Gastroesophageal sphincter (tissue), 3 donors: ENCODE data around the gene CDH23.

Experiments
- CTCF ChIP-seq, 4 experiments: fragments of 200-600 bp in 2 of 4; fragments of 450-650 bp in 2 of 4; sonication (generic) in 1 of 4; IDR thresholded peaks; one replicate each; pipeline ENCODE4 v1.5.1; 2017 to 2019; ENCODE audit warnings: antibody characterized with exemption in 4 of 4, mild to moderate bottlenecking in 2 of 4, moderate library complexity in 2 of 4
- POLR2A ChIP-seq, 2 donors: fragments of 450-650 bp; IDR thresholded peaks; one replicate each; pipeline ENCODE4 v1.6.1; 2017; ENCODE audit warnings: antibody characterized with exemption in 2 of 2, mild to moderate bottlenecking in 2 of 2, moderate library complexity in 1 of 2
- POLR2AphosphoS5 ChIP-seq: sonication (generic); formaldehyde crosslinking; IDR thresholded peaks from one replicate; pipeline ENCODE4 v1.6.1; 2017; ENCODE audit warnings: antibody characterized with exemption

GRCh38 chr10:71620642-71621041 lies 223.9 kb downstream of the CDH23 start:
- no peak for TF ChIP-seq CTCF (IDR thresholded peaks at IDR 0.05)
- no peak for TF ChIP-seq POLR2AphosphoS5
- no peak for TF ChIP-seq POLR2A (IDR thresholded peaks at IDR 0.05)
